Measurements from ENCODE around the gene TAT.

DNA sequence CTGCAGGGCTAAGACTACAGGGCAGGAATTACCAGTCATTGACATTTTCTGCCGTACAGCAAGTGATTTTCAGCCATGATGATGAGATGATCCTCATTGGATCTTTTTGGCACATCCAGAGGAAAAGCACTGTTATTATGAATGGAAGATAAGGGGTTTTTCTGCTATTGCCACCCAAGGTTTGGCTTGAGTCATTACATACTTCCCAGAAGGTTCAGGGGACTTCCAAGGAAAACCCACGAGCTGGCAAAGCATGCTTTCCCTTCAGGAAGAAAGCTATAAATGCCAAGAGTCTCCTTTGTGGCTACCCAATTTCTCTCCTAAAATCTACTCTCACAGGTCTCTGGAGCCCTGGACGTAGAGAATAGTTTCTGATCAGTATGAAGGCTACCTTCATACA, 44.5 kb downstream of the TAT start:
- TF ChIP-seq EZH2 (optimal IDR thresholded peaks at IDR 0.05; ENCODE audit: low read depth, low read length) (no peak), EZH2phosphoT487 (IDR thresholded peaks at IDR 0.05; ENCODE audit: low read length) (no peak)
- TF ChIP-seq, protein P1, sequence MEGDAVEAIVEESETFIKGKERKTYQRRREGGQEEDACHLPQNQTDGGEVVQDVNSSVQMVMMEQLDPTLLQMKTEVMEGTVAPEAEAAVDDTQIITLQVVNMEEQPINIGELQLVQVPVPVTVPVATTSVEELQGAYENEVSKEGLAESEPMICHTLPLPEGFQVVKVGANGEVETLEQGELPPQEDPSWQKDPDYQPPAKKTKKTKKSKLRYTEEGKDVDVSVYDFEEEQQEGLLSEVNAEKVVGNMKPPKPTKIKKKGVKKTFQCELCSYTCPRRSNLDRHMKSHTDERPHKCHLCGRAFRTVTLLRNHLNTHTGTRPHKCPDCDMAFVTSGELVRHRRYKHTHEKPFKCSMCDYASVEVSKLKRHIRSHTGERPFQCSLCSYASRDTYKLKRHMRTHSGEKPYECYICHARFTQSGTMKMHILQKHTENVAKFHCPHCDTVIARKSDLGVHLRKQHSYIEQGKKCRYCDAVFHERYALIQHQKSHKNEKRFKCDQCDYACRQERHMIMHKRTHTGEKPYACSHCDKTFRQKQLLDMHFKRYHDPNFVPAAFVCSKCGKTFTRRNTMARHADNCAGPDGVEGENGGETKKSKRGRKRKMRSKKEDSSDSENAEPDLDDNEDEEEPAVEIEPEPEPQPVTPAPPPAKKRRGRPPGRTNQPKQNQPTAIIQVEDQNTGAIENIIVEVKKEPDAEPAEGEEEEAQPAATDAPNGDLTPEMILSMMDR (IDR thresholded peaks at IDR 0.05; ENCODE audit: low read length), result no peak

Data from MM.1S (cell line).